Keratinocyte (primary cell): ENCODE results near the gene FDX2. TPM values are rescaled to one million over a fixed set of nuclear protein-coding genes. Genes with fewer than 3 reads are reported as not detected.

Experiments used
- DNase-seq: peaks from one replicate; pipeline ENCODE4 v3.0.0-alpha.2; 2011; ENCODE audit warnings: low read depth, missing footprints, low spot score
- FAIRE-seq: peaks from 2 replicates; lab custom pipeline; 2011; peaks lifted over from hg19 to GRCh38; lab: Jason Lieb, UNC
- H2AFZ ChIP-seq: 2 replicates; pipeline ENCODE4 v1.6.0; 2012; ENCODE audit warnings: low read length, control low read depth, inconsistent platforms; ENCODE audit not compliant: control insufficient read depth
- H3K27ac ChIP-seq: 2 replicates; pipeline ENCODE4 v1.5.1; 2011; ENCODE audit warnings: low read length; ENCODE audit not compliant: control insufficient read depth, insufficient read depth
- H3K27me3 ChIP-seq: 3 replicates; pipeline ENCODE4 v1.6.0; 2011; ENCODE audit warnings: low read length; ENCODE audit not compliant: control insufficient read depth, insufficient read depth; ENCODE audit errors: extremely low read depth
- H3K36me3 ChIP-seq, 2 experiments: 2 replicates in 1 of 2; 3 replicates in 1 of 2; pipeline ENCODE4 v1.5.1; 2011; ENCODE audit warnings: low read length in 2 of 2, mild to moderate bottlenecking in 1 of 2; ENCODE audit not compliant: control insufficient read depth in 2 of 2, insufficient read depth in 2 of 2; ENCODE audit errors: extremely low read depth in 1 of 2
- H3K4me1 ChIP-seq: 3 replicates; pipeline ENCODE4 v1.5.1; 2011; ENCODE audit warnings: low read length; ENCODE audit not compliant: control insufficient read depth, insufficient read depth; ENCODE audit errors: extremely low read depth
- H3K4me2 ChIP-seq: 3 replicates; pipeline ENCODE4 v1.6.0; 2011; ENCODE audit warnings: low read depth, low read length; ENCODE audit not compliant: control insufficient read depth, insufficient read depth; ENCODE audit errors: extremely low read depth
- H3K4me3 ChIP-seq, 3 experiments: fragments of 200-600 bp in 1 of 3; sonication (generic) in 1 of 3; 2 replicates in 2 of 3; 3 replicates in 1 of 3; pipeline ENCODE4 v1.5.1; 2011 to 2016; ENCODE audit warnings: low read length in 3 of 3, mild to moderate bottlenecking in 3 of 3, control low read depth in 2 of 3, inconsistent platforms in 1 of 3, low read depth in 1 of 3, mixed read lengths in 1 of 3, mixed run types in 1 of 3, moderate library complexity in 1 of 3; ENCODE audit not compliant: control insufficient read depth in 2 of 3, insufficient read depth in 2 of 3; ENCODE audit errors: extremely low read depth in 1 of 3
- H3K79me2 ChIP-seq: 2 replicates; pipeline ENCODE4 v1.6.0; 2012; ENCODE audit warnings: low read length; ENCODE audit not compliant: control insufficient read depth, insufficient read depth
- H3K9ac ChIP-seq: 3 replicates; pipeline ENCODE4 v1.6.0; 2011; ENCODE audit warnings: low read length; ENCODE audit not compliant: control insufficient read depth, insufficient read depth; ENCODE audit errors: extremely low read depth
- H3K9me1 ChIP-seq: 3 replicates; pipeline ENCODE4 v1.6.0; 2011; ENCODE audit warnings: low read length; ENCODE audit not compliant: control insufficient read depth, insufficient read depth; ENCODE audit errors: extremely low read depth
- H3K9me3 ChIP-seq: 2 replicates; pipeline ENCODE4 v1.5.1; 2012; ENCODE audit warnings: low read depth, low read length; ENCODE audit not compliant: control insufficient read depth
- H4K20me1 ChIP-seq: 3 replicates; pipeline ENCODE4 v1.6.0; 2011; ENCODE audit warnings: low read length; ENCODE audit not compliant: control insufficient read depth, insufficient read depth; ENCODE audit errors: extremely low read depth
- EZH2 ChIP-seq: IDR thresholded peaks from one replicate; pipeline ENCODE4 v1.6.1; 2012; ENCODE audit warnings: inconsistent platforms, mild to moderate bottlenecking, low read length, moderate library complexity
- dilution Hi-C: fragments of 300-500 bp; cut with MboI; formaldehyde crosslinking; loops from one replicate; pipeline ENCODE4 v1.7.0; 2020; ENCODE audit warnings: low sequenced_read_pairs; ENCODE audit not compliant: extremely low pct_ligation_motif_present
- polyA plus RNA-seq, 5 experiments: library from polyadenylated mRNA; depleted of rRNA in 3 of 5; stranded (reverse) in 3 of 5; stranded (forward) in 1 of 5; unstranded in 1 of 5; fragments of >200 nt; gene quantifications; 1 replicate in 1 of 5; 2 replicates in 3 of 5; 3 replicates in 1 of 5; pipeline versions ENCODE4 v1.2.1 to v1.2.3, GENCODE V29; 2011 to 2012; ENCODE audit warnings: missing spikeins in 2 of 5, low read depth in 1 of 5, low replicate concordance in 1 of 5
- TF ChIP-seq, protein P1 (sequence below), 3 experiments: IDR thresholded peaks in 1 of 3; conservative IDR thresholded peaks in 1 of 3; optimal IDR thresholded peaks in 1 of 3; 2 replicates in 2 of 3; 3 replicates in 1 of 3; pipeline versions ENCODE3 to v1.5.1; 2011; ENCODE audit warnings: low read length in 3 of 3, mild to moderate bottlenecking in 3 of 3, moderate library complexity in 2 of 3, control low read depth in 1 of 3, inconsistent platforms in 1 of 3; ENCODE audit not compliant: insufficient read depth in 2 of 3; ENCODE audit errors: extremely low read depth in 1 of 3

FDX2 gene
- polyA plus RNA-seq, 1 donor (not counting 4 experiments of a cell fraction or from before 2014, with no cell fraction given): 19.2 TPM

GRCh38 chr19:10268071-10268470 lies 47.7 kb downstream of the FDX2 start:
- Histone ChIP-seq H3K27me3 (peaks cover 23% of the 10 kb centered on the region), H3K27ac (no peak overlapping the region)
- dilution Hi-C loops: no loop called here

DNA sequence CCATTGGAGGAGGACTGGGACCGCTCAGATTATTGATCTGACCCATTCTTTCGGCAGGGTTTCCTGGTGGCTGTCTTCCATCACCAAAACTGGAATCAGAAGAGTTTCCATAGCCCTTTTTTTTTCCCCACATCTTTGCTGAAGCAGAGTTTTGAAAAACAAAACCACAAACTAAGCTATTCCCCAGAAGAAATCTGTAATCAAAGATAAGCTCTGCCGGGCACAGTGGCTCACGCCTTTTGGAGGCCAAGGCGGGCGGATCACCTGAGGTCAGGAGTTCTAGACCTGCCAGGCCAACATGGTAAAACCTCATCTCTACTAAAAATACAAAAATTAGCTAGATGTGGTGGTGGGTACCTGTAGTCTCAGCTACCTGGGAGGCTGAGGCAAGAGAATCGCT lies 49.1 kb downstream of the FDX2 start:
- no peak for DNase-seq
- H3K4me2 ChIP-seq: no peak overlapping the region
- H3K9me3 ChIP-seq: no peaks in the 10 kb centered on the region
- peaks cover 9% of the 10 kb centered on the region for H3K4me1 ChIP-seq
- H3K9ac ChIP-seq: no peak overlapping the region
- H2AFZ ChIP-seq: no peak overlapping the region
- no peak for FAIRE-seq
- no peaks in the 10 kb centered on the region for H3K36me3 ChIP-seq
- no peaks in the 10 kb centered on the region for H3K79me2 ChIP-seq
- H4K20me1 ChIP-seq: no peaks in the 10 kb centered on the region
- H3K9me1 ChIP-seq: no peaks in the 10 kb centered on the region
- H3K27me3 ChIP-seq: peaks cover 22% of the 10 kb centered on the region
- H3K27ac ChIP-seq: no peak overlapping the region
- dilution Hi-C loops: no loop called here
- TF ChIP-seq EZH2: no peak
- TF ChIP-seq, protein P1, sequence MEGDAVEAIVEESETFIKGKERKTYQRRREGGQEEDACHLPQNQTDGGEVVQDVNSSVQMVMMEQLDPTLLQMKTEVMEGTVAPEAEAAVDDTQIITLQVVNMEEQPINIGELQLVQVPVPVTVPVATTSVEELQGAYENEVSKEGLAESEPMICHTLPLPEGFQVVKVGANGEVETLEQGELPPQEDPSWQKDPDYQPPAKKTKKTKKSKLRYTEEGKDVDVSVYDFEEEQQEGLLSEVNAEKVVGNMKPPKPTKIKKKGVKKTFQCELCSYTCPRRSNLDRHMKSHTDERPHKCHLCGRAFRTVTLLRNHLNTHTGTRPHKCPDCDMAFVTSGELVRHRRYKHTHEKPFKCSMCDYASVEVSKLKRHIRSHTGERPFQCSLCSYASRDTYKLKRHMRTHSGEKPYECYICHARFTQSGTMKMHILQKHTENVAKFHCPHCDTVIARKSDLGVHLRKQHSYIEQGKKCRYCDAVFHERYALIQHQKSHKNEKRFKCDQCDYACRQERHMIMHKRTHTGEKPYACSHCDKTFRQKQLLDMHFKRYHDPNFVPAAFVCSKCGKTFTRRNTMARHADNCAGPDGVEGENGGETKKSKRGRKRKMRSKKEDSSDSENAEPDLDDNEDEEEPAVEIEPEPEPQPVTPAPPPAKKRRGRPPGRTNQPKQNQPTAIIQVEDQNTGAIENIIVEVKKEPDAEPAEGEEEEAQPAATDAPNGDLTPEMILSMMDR (optimal IDR thresholded peaks at IDR 0.05 in 1 of 3, IDR thresholded peaks at IDR 0.05 in 1 of 3, conservative IDR thresholded peaks at IDR 0.05 in 1 of 3; ENCODE audit: extremely low read depth in 1 of 3, insufficient read depth in 2 of 3, low read length in 3 of 3): no peak
- no peak overlapping the region for H3K4me3 ChIP-seq

More at GRCh38 chr19:10268071-10268470, 47.7 kb downstream of the FDX2 start:
- Histone ChIP-seq H3K4me1 (peaks cover 9% of the 10 kb centered on the region), H3K4me3 (no peak overlapping the region), H3K9me3 (no peaks in the 10 kb centered on the region), H3K9ac (no peak overlapping the region), H3K9me1 (no peaks in the 10 kb centered on the region), H3K36me3 (no peaks in the 10 kb centered on the region), H2AFZ (no peak overlapping the region), H4K20me1 (no peaks in the 10 kb centered on the region), H3K79me2 (no peaks in the 10 kb centered on the region), H3K4me2 (no peak overlapping the region)
- FAIRE-seq (no peak), DNase-seq (no peak)
- no peak for TF ChIP-seq EZH2
- TF ChIP-seq, protein P1 (optimal IDR thresholded peaks at IDR 0.05 in 1 of 3, IDR thresholded peaks at IDR 0.05 in 1 of 3, conservative IDR thresholded peaks at IDR 0.05 in 1 of 3; ENCODE audit: extremely low read depth in 1 of 3, insufficient read depth in 2 of 3, low read length in 3 of 3): no peak
